ENCODE measurements around the gene GPC3.

The GPC3 gene

GRCh38 chrX:133840415-133840814 lies 145.0 kb downstream of the GPC3 start:
- no peak for DNase-seq (ENCODE audit: low spot score)

- DNase-seq (ENCODE audit: low spot score), result peak; percentile 1
Measured at GRCh38 chrX:133838761-133839676, 146.4 kb downstream of the GPC3 start.

- no peak for DNase-seq (ENCODE audit: low spot score)
Measured at GRCh38 chrX:133837091-133837490, 148.3 kb downstream of the GPC3 start.

- DNase-seq (ENCODE audit: low spot score), result no peak
Measured at GRCh38 chrX:133836561-133836960, 148.8 kb downstream of the GPC3 start.

- DNase-seq (ENCODE audit: low spot score), result no peak
Measured at GRCh38 chrX:133834771-133835170, 150.6 kb downstream of the GPC3 start.

GRCh38 chrX:133819546-133819945 lies 165.8 kb downstream of the GPC3 start:
- no peak for DNase-seq (ENCODE audit: low spot score)

- no peak for DNase-seq (ENCODE audit: low spot score)
Measured at GRCh38 chrX:133818019-133818418, 167.4 kb downstream of the GPC3 start.

GRCh38 chrX:133815496-133815895 lies 169.9 kb downstream of the GPC3 start:
- DNase-seq (ENCODE audit: low spot score), result no peak

GRCh38 chrX:133813971-133814370 lies 171.4 kb downstream of the GPC3 start:
- DNase-seq (ENCODE audit: low spot score), result no peak

- no peak for DNase-seq (ENCODE audit: low spot score)
Measured at GRCh38 chrX:133812402-133812801, 173.0 kb downstream of the GPC3 start.

GRCh38 chrX:133810925-133811324 lies 174.5 kb downstream of the GPC3 start:
- DNase-seq (ENCODE audit: low spot score), result no peak

GRCh38 chrX:133804072-133804471 lies 181.3 kb downstream of the GPC3 start:
- no peak for DNase-seq (ENCODE audit: low spot score)

- DNase-seq (ENCODE audit: low spot score), result no peak
Measured at GRCh38 chrX:133796282-133796681, 189.1 kb downstream of the GPC3 start.

GRCh38 chrX:133794126-133794525 lies 191.3 kb downstream of the GPC3 start:
- no peak for DNase-seq (ENCODE audit: low spot score)

GRCh38 chrX:133793626-133794025 lies 191.8 kb downstream of the GPC3 start:
- no peak for DNase-seq (ENCODE audit: low spot score)

- peak; percentile 62 for DNase-seq (ENCODE audit: low spot score)
Measured at GRCh38 chrX:133792198-133792953, 193.0 kb downstream of the GPC3 start.

- no peak for DNase-seq (ENCODE audit: low spot score)
Measured at GRCh38 chrX:133789829-133790228, 195.6 kb downstream of the GPC3 start.

- DNase-seq (ENCODE audit: low spot score), result no peak
Measured at GRCh38 chrX:133786382-133786781, 199.0 kb downstream of the GPC3 start.

- DNase-seq (ENCODE audit: low spot score), result no peak
Measured at GRCh38 chrX:133783274-133783673, 202.1 kb downstream of the GPC3 start.

- no peak for DNase-seq (ENCODE audit: low spot score)
Measured at GRCh38 chrX:133781174-133781573, 204.2 kb downstream of the GPC3 start.

GRCh38 chrX:133776072-133776471 lies 209.3 kb downstream of the GPC3 start:
- no peak for DNase-seq (ENCODE audit: low spot score)

GRCh38 chrX:133774807-133775206 lies 210.6 kb downstream of the GPC3 start:
- no peak for DNase-seq (ENCODE audit: low spot score)

GRCh38 chrX:133771086-133771646 lies 214.2 kb downstream of the GPC3 start:
- DNase-seq (ENCODE audit: low spot score), result no peak

Measured in LoVo (cell line).